Measurements from ENCODE around the gene TBXAS1.

DNA sequence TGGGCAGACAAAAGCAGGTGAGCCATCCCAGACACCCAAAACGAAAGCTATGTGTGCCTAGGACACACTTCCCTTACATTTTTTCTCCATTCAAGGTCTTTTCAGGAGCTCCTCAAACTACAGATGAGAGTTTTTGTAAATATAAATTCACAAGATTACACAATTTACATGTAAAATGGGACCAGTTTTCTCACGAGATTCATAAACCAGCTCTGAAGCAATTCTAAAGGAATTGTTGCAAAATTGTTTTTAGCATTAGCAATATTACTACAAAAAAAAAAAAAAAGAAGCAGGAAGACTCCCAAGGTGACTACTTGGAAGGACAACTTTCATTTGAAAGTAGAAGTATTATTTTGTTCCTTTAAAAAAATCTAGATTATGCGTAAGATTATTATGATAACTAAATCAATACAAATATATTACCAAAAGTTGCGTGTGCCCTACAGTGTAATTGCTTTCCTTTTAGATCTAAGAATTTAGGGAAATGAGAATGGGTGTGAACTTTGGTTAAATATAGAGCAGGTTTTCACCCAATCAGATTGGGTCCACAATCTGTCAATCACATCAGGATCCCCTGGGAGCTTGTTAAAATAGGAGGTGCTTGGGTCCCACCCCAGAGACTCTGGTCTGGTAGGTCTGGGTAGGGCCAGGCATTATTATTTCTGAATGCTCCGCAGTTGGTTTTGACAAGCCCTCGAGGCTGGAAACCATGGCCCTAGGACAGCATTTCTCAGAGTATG is 72.2 kb downstream of the TBXAS1 start:
- TF ChIP-seq, protein P1, sequence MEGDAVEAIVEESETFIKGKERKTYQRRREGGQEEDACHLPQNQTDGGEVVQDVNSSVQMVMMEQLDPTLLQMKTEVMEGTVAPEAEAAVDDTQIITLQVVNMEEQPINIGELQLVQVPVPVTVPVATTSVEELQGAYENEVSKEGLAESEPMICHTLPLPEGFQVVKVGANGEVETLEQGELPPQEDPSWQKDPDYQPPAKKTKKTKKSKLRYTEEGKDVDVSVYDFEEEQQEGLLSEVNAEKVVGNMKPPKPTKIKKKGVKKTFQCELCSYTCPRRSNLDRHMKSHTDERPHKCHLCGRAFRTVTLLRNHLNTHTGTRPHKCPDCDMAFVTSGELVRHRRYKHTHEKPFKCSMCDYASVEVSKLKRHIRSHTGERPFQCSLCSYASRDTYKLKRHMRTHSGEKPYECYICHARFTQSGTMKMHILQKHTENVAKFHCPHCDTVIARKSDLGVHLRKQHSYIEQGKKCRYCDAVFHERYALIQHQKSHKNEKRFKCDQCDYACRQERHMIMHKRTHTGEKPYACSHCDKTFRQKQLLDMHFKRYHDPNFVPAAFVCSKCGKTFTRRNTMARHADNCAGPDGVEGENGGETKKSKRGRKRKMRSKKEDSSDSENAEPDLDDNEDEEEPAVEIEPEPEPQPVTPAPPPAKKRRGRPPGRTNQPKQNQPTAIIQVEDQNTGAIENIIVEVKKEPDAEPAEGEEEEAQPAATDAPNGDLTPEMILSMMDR (conservative IDR thresholded peaks at IDR 0.05), result no peak
- TF ChIP-seq ZFX (IDR thresholded peaks at IDR 0.05), result no peak
